Heart left ventricle (tissue), 16 donors: ENCODE measurements around the gene ARMH3. TPM values are rescaled to one million over a fixed set of nuclear protein-coding genes. Genes with fewer than 3 reads are reported as not detected.

Experiments
- ATAC-seq, 4 donors: fragments of 200-7000 bp; cut with Tn5 transposase; one replicate each; pipeline ENCODE4 v1.9.1; 2020 to 2022; ENCODE audit warnings: moderate library complexity in 4 of 4, mild to moderate bottlenecking in 3 of 4, moderate number of reproducible peaks in 1 of 4
- DNase-seq, 5 donors: peaks; one replicate each; pipeline ENCODE4 v3.0.0-alpha.2; 2020
- H3K27ac ChIP-seq, 12 donors: fragments of 200-600 bp; sonication (generic) in 4 of 12; one replicate each; pipeline versions ENCODE4 v1.5.0 to v1.8.0; 2016 to 2022; ENCODE audit warnings: mild to moderate bottlenecking in 2 of 12
- H3K27me3 ChIP-seq, 9 donors: fragments of 200-600 bp; sonication (generic) in 2 of 9; one replicate each; pipeline versions ENCODE4 v1.5.1 to v1.8.0; 2016 to 2022; ENCODE audit warnings: mild to moderate bottlenecking in 3 of 9
- H3K36me3 ChIP-seq, 9 donors: fragments of 200-600 bp; sonication (generic) in 2 of 9; one replicate each; pipeline versions ENCODE4 v1.5.0 to v1.8.0; 2018 to 2022; ENCODE audit warnings: mild to moderate bottlenecking in 2 of 9
- H3K4me1 ChIP-seq, 12 donors: fragments of 200-600 bp; sonication (generic) in 4 of 12; one replicate each; pipeline versions ENCODE4 v1.5.0 to v1.8.0; 2016 to 2022; ENCODE audit warnings: mild to moderate bottlenecking in 3 of 12
- H3K4me3 ChIP-seq, 12 donors: fragments of 200-600 bp; sonication (generic) in 4 of 12; one replicate each; pipeline versions ENCODE4 v1.5.0 to v1.8.0; 2017 to 2022; ENCODE audit warnings: mild to moderate bottlenecking in 9 of 12, moderate library complexity in 4 of 12
- H3K9me3 ChIP-seq, 12 donors: fragments of 200-600 bp; sonication (generic) in 4 of 12; one replicate each; pipeline versions ENCODE4 v1.5.0 to v1.8.0; 2016 to 2022; ENCODE audit warnings: mild to moderate bottlenecking in 1 of 12
- CTCF ChIP-seq, 12 donors: fragments of 200-600 bp; sonication (generic) in 4 of 12; IDR thresholded peaks; one replicate each; pipeline versions ENCODE4 v1.5.0 to v1.8.0; 2018 to 2022; ENCODE audit warnings: antibody characterized with exemption in 12 of 12, mild to moderate bottlenecking in 5 of 12
- POLR2A ChIP-seq, 2 donors: fragments of 450-650 bp; IDR thresholded peaks; one replicate each; pipeline ENCODE4 v1.6.1; 2017; ENCODE audit warnings: antibody characterized with exemption in 2 of 2, mild to moderate bottlenecking in 2 of 2, moderate library complexity in 2 of 2
- WGBS, 4 donors: extraction: QIAGEN DNeasy Blood & Tissue Kit in 2 of 4; methylation state at CpG; one replicate each; pipeline versions ENCODE4 v1.1.5 to v1.1.7; 2013 to 2018; 5-methylcytosine and 5-hydroxymethylcytosine counted together
- intact Hi-C, 10 donors: fragments of 100-400 bp; cut with DNase I; formaldehyde crosslinking; loops; one replicate each; pipeline versions ENCODE4 v1.11.1 to v1.14.2; 2022
- polyA plus RNA-seq, 2 donors: library from polyadenylated mRNA; stranded (reverse); fragments of 200-250 nt; gene quantifications; one replicate each; pipeline ENCODE4 v1.2.3, GENCODE V29; 2013
- total RNA-seq, 9 donors: library from RNA; depleted of rRNA in 2 of 9; stranded (reverse); fragments of >200 nt in 2 of 9; fragmentation: NEBNext Ultra II Directional in 3 of 9; extraction: Animal tissue kit (Norgen Biotek cat#: 25700) in 3 of 9; gene quantifications; one replicate each; pipeline versions ENCODE4 v1.1.0 to v1.2.4, GENCODE V29; 2016 to 2023
- donor health status: ischemic (EF 13 %, LVEDD 7.1; RV severe dilation, severe dysfunction).
- donor health status: healthy with polysubstance abuse.
- donor health status: DM: no; HTN: yes; CAD: no.
- donor health status: DM: no; HTN: no; CAD: no.
- donor health status: ischemic (EF 25% LVEDD 6.9; RV normal size, moderate dysfunction).
- donor health status: ischemic (EF 25% LVEDD 5.7; RV mildly dilated, moderate dysfunction).
- donor health status: healthy.
- donor health status: DM: yes; HTN: yes; CAD: no.
- donor health status: ischemic (EF 35%, LVEDD 5.7; RV mildly dilated, moderate dysfunction).
- donor health status: nonischemic (EF 11% LVEDD 7.7; RV severe dilation, severe dysfunction).
- donor health status: DM: yes; HTN: yes; CAD: no.
- donor health status: PGD.
- donor health status: ischemic (EF 29% LVEDD 5.4; RV normal size, mild dysfunction).
- donor health status: nonischemic (EF 23%, LVEDD 6.1; RV moderate dilation, normal function).

The ARMH3 gene
- total and polyA plus RNA-seq, 11 donors: 28.5 to 84.2 (median 43.9) TPM

- H3K36me3 ChIP-seq: peaks cover 0 to 89% (median 76%) of the 10 kb centered on the region in 9 donors
- intact Hi-C loops: no loop called here
- no peak overlapping the region for H3K4me3 ChIP-seq
- ATAC-seq (no peak), DNase-seq (no peak)
- TF ChIP-seq POLR2A (IDR thresholded peaks at IDR 0.05): no peak
- TF ChIP-seq CTCF (IDR thresholded peaks at IDR 0.05): no peak
- WGBS, 4 donors: 92 to 97% (median 93%) methylated on average over 2 of the region's 2 CpGs
- H3K27me3 ChIP-seq: no peaks in the 10 kb centered on the region
- H3K27ac ChIP-seq: no peak overlapping the region
- H3K4me1 ChIP-seq: no peaks in the 10 kb centered on the region
- H3K9me3 ChIP-seq: no peaks in the 10 kb centered on the region
Measured at GRCh38 chr10:102033787-102034186, 22.2 kb downstream of the ARMH3 start.

GRCh38 chr10:102027261-102027660 lies 28.7 kb downstream of the ARMH3 start:
- no peak overlapping the region for H3K27ac ChIP-seq
- intact Hi-C loops: no loop called here
- 93 to 99% (median 95%) methylated on average over 2 of the region's 2 CpGs for WGBS, 4 donors
- TF ChIP-seq POLR2A (IDR thresholded peaks at IDR 0.05) (no peak), CTCF (IDR thresholded peaks at IDR 0.05) (no peak)
- H3K27me3 ChIP-seq: no peaks in the 10 kb centered on the region
- no peaks in the 10 kb centered on the region for H3K9me3 ChIP-seq
- peaks cover 0 to 15% (median 0%) of the 10 kb centered on the region in 12 donors for H3K4me1 ChIP-seq
- H3K4me3 ChIP-seq: no peak overlapping the region
- DNase-seq (no peak), ATAC-seq (no peak)
- H3K36me3 ChIP-seq: peaks cover 0 to 100% (median 96%) of the 10 kb centered on the region in 9 donors

- intact Hi-C loops: no loop called here
- H3K4me3 ChIP-seq: no peak overlapping the region
- no peaks in the 10 kb centered on the region for H3K27me3 ChIP-seq
- ATAC-seq (peak in 1 of 4 donors; percentile 33), DNase-seq (no peak)
- H3K27ac ChIP-seq: peak overlapping the region in 1 of 12 donors; percentile 79
- peaks cover 0 to 97% (median 92%) of the 10 kb centered on the region in 9 donors for H3K36me3 ChIP-seq
- 77 to 81% (median 78%) methylated on average over 3 of the region's 3 CpGs for WGBS, 4 donors
- peaks cover 0 to 15% (median 0%) of the 10 kb centered on the region in 12 donors for H3K4me1 ChIP-seq
- H3K9me3 ChIP-seq: no peaks in the 10 kb centered on the region
- TF ChIP-seq POLR2A (IDR thresholded peaks at IDR 0.05) (no peak), CTCF (IDR thresholded peaks at IDR 0.05) (no peak)
Measured at GRCh38 chr10:102024799-102025198, 31.2 kb downstream of the ARMH3 start.

- no peak overlapping the region for H3K4me3 ChIP-seq
- WGBS, 4 donors: 94 to 100% (median 97%) methylated on average over 2 of the region's 2 CpGs
- DNase-seq (no peak), ATAC-seq (no peak)
- H3K9me3 ChIP-seq: no peaks in the 10 kb centered on the region
- H3K27me3 ChIP-seq: no peaks in the 10 kb centered on the region
- intact Hi-C loops: no loop called here
- peaks cover 0 to 9% (median 0%) of the 10 kb centered on the region in 12 donors for H3K4me1 ChIP-seq
- no peak overlapping the region for H3K27ac ChIP-seq
- peaks cover 0 to 95% (median 85%) of the 10 kb centered on the region in 9 donors for H3K36me3 ChIP-seq
- TF ChIP-seq CTCF (IDR thresholded peaks at IDR 0.05): no peak
- TF ChIP-seq POLR2A (IDR thresholded peaks at IDR 0.05): no peak
Measured at GRCh38 chr10:102020938-102021337, 35.0 kb downstream of the ARMH3 start.
